Neural progenitor cell (in vitro differentiated cells): Measurements from ENCODE around the gene FAM174B. TPM values are rescaled to one million over a fixed set of nuclear protein-coding genes. Genes with fewer than 3 reads are reported as not detected.

Source experiments
- DNase-seq: peaks from one replicate; pipeline ENCODE4 v3.0.0-alpha.2; 2016; ENCODE audit warnings: low spot score
- H2AFZ ChIP-seq: fragments of 200-600 bp; sonication (generic); replicated peaks from 2 replicates; pipeline ENCODE4 v1.6.1; 2016; ENCODE audit warnings: antibody characterized with exemption
- H3F3A ChIP-seq: fragments of 200-600 bp; sonication (generic); 2 replicates; pipeline ENCODE4 v1.6.1; 2016; ENCODE audit warnings: antibody characterized with exemption, low read depth
- H3K27ac ChIP-seq: fragments of 200-600 bp; sonication (generic); 2 replicates; pipeline ENCODE4 v1.5.1; 2016; ENCODE audit warnings: mild to moderate bottlenecking
- H3K27me3 ChIP-seq: fragments of 200-600 bp; sonication (generic); 2 replicates; pipeline ENCODE4 v1.6.1; 2016; ENCODE audit warnings: mild to moderate bottlenecking, moderate library complexity
- H3K36me3 ChIP-seq: fragments of 200-600 bp; sonication (generic); 2 replicates; pipeline ENCODE4 v1.5.1; 2016
- H3K4me1 ChIP-seq: fragments of 200-600 bp; sonication (generic); 2 replicates; pipeline ENCODE4 v1.6.1; 2016; ENCODE audit warnings: mixed run types
- H3K4me2 ChIP-seq: fragments of 200-600 bp; sonication (generic); 2 replicates; pipeline ENCODE4 v1.6.1; 2016
- H3K4me3 ChIP-seq: fragments of 200-600 bp; sonication (generic); 2 replicates; pipeline ENCODE4 v1.5.1; 2016
- H3K79me2 ChIP-seq: fragments of 200-600 bp; sonication (generic); 2 replicates; pipeline ENCODE4 v1.6.1; 2016; ENCODE audit warnings: low read depth
- H3K9ac ChIP-seq: fragments of 200-600 bp; sonication (generic); 2 replicates; pipeline ENCODE4 v1.6.1; 2016
- H3K9me3 ChIP-seq: fragments of 200-600 bp; sonication (generic); 2 replicates; pipeline ENCODE4 v1.5.1; 2016; ENCODE audit warnings: low read depth
- H4K20me1 ChIP-seq: fragments of 200-600 bp; sonication (generic); 2 replicates; pipeline ENCODE4 v1.6.1; 2016; ENCODE audit warnings: low read depth
- H3K27ac Mint-ChIP-seq: 3 replicates; pipeline ENCODE4 v1.8.0; 2021; ENCODE audit warnings: mixed read lengths
- H3K27me3 Mint-ChIP-seq: 2 replicates; pipeline ENCODE4 v1.8.0; 2022; ENCODE audit warnings: low read depth, mild to moderate bottlenecking, inconsistent platforms, moderate library complexity, mixed read lengths; ENCODE audit not compliant: insufficient read depth
- H3K36me3 Mint-ChIP-seq: 3 replicates; pipeline ENCODE4 v1.8.0; 2021; ENCODE audit warnings: mixed read lengths
- H3K4me1 Mint-ChIP-seq: 3 replicates; pipeline ENCODE4 v1.8.0; 2021; ENCODE audit warnings: mixed read lengths
- H3K4me3 Mint-ChIP-seq: 3 replicates; pipeline ENCODE4 v1.8.0; 2021; ENCODE audit warnings: mild to moderate bottlenecking, moderate library complexity, mixed read lengths
- H3K9me3 Mint-ChIP-seq: 3 replicates; pipeline ENCODE4 v1.8.0; 2020; ENCODE audit warnings: mixed read lengths
- EZH2 ChIP-seq: fragments of 200-600 bp; sonication (generic); IDR thresholded peaks from 2 replicates; pipeline ENCODE4 v1.6.1; 2017; ENCODE audit warnings: antibody characterized with exemption, mild to moderate bottlenecking, moderate library complexity
- EZH2phosphoT487 ChIP-seq: fragments of 200-600 bp; sonication (generic); IDR thresholded peaks from 2 replicates; pipeline ENCODE4 v1.6.1; 2017; ENCODE audit warnings: antibody characterized with exemption
- total RNA-seq: library from RNA; depleted of rRNA; stranded (reverse); fragments of >200 nt; gene quantifications from 2 replicates; pipeline ENCODE4 v1.2.3, GENCODE V29; 2015; ENCODE audit warnings: low replicate concordance
- TF ChIP-seq, protein P1 (sequence below): fragments of 200-600 bp; sonication (generic); IDR thresholded peaks from 2 replicates; pipeline ENCODE4 v1.5.1; 2017; ENCODE audit warnings: antibody characterized with exemption, mild to moderate bottlenecking

Gene FAM174B
- total RNA-seq, 1 donor from 2014 or later: 8.6 TPM

- H3K27ac Mint-ChIP-seq: no peak overlapping the region
- H3K4me1 ChIP-seq: peaks cover 13% of the 10 kb centered on the region
- peaks cover 16% of the 10 kb centered on the region for H3F3A ChIP-seq
- H3K36me3 Mint-ChIP-seq: peaks cover 13% of the 10 kb centered on the region
- no peaks in the 10 kb centered on the region for H3K36me3 ChIP-seq
- H3K4me3 ChIP-seq: no peak overlapping the region
- H4K20me1 ChIP-seq: no peaks in the 10 kb centered on the region
- peaks cover 15% of the 10 kb centered on the region for H3K4me1 Mint-ChIP-seq
- H3K9me3 ChIP-seq: no peaks in the 10 kb centered on the region
- no peak overlapping the region for H3K4me2 ChIP-seq
- H3K79me2 ChIP-seq: peaks cover 25% of the 10 kb centered on the region
- DNase-seq: no peak
- TF ChIP-seq EZH2phosphoT487 (no peak), EZH2 (no peak)
- TF ChIP-seq, protein P1, sequence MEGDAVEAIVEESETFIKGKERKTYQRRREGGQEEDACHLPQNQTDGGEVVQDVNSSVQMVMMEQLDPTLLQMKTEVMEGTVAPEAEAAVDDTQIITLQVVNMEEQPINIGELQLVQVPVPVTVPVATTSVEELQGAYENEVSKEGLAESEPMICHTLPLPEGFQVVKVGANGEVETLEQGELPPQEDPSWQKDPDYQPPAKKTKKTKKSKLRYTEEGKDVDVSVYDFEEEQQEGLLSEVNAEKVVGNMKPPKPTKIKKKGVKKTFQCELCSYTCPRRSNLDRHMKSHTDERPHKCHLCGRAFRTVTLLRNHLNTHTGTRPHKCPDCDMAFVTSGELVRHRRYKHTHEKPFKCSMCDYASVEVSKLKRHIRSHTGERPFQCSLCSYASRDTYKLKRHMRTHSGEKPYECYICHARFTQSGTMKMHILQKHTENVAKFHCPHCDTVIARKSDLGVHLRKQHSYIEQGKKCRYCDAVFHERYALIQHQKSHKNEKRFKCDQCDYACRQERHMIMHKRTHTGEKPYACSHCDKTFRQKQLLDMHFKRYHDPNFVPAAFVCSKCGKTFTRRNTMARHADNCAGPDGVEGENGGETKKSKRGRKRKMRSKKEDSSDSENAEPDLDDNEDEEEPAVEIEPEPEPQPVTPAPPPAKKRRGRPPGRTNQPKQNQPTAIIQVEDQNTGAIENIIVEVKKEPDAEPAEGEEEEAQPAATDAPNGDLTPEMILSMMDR: no peak
- no peak overlapping the region for H3K27ac ChIP-seq
- no peaks in the 10 kb centered on the region for H3K27me3 ChIP-seq
- no peak overlapping the region for H3K4me3 Mint-ChIP-seq
- H2AFZ ChIP-seq: no peak overlapping the region
- H3K9ac ChIP-seq: no peak overlapping the region
- no peaks in the 10 kb centered on the region for H3K27me3 Mint-ChIP-seq
- peaks cover 10% of the 10 kb centered on the region for H3K9me3 Mint-ChIP-seq
Measured at GRCh38 chr15:92631721-92632120, 23.9 kb downstream of the FAM174B start.

GRCh38 chr15:92629975-92630626 is 25.5 kb downstream of the FAM174B start:
- Histone ChIP-seq H3K9ac (no peak overlapping the region), H3K4me2 (no peak overlapping the region), H3K36me3 (no peaks in the 10 kb centered on the region), H3K27me3 (no peaks in the 10 kb centered on the region), H3K27ac (no peak overlapping the region), H3K4me3 (no peak overlapping the region), H2AFZ (no peak overlapping the region), H3K9me3 (no peaks in the 10 kb centered on the region), H3F3A (peaks cover 16% of the 10 kb centered on the region), H4K20me1 (no peaks in the 10 kb centered on the region), H3K4me1 (peaks cover 19% of the 10 kb centered on the region), H3K79me2 (peaks cover 15% of the 10 kb centered on the region)
- Mint-ChIP-seq H3K9me3 (peaks cover 12% of the 10 kb centered on the region), H3K27me3 (no peaks in the 10 kb centered on the region), H3K27ac (no peak overlapping the region), H3K36me3 (peaks cover 16% of the 10 kb centered on the region), H3K4me3 (no peak overlapping the region), H3K4me1 (peaks cover 17% of the 10 kb centered on the region)
- DNase-seq: no peak
- TF ChIP-seq EZH2 (no peak), EZH2phosphoT487 (no peak)
- TF ChIP-seq, protein P1: no peak

DNA sequence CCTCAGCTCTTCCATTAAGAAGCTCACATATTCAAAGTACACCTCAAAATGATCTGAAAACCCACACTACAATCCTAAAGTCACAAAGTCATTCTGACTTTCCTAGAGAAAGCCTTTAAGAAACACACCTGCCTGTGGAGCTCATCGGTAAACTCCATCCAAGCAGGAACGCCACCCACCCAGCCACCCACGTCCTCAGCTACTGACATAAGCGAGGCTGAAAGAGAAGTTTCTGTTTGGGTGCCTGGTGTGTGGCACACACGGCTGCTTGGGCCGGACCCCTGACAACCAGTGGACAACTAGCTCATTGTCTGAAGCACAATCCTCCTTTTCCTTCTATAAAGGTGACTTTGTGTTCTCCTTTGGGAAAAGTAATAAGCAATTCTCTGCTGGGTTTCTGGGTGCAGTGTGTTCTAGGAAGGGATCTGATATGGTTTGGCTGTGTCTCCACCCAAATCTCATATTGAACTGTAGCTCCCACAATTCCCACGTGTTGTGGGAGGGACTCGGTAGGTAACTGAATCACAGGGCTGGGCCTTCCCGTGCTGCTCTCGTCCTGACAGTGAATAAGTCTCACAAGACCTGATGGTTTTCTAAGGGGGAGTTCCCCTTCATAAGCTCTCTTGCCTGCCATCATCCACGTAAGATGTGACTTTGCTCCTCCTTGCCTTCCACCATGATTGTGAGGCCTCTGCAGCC is 26.1 kb downstream of the FAM174B start:
- Histone ChIP-seq H3K9ac (no peak overlapping the region), H3K4me1 (peaks cover 19% of the 10 kb centered on the region), H2AFZ (no peak overlapping the region), H3K79me2 (peaks cover 13% of the 10 kb centered on the region), H4K20me1 (no peaks in the 10 kb centered on the region), H3K36me3 (no peaks in the 10 kb centered on the region), H3K4me3 (no peak overlapping the region), H3K9me3 (no peaks in the 10 kb centered on the region), H3F3A (peaks cover 11% of the 10 kb centered on the region), H3K27ac (no peak overlapping the region), H3K27me3 (no peaks in the 10 kb centered on the region), H3K4me2 (no peak overlapping the region)
- Mint-ChIP-seq H3K4me3 (no peak overlapping the region), H3K36me3 (peaks cover 16% of the 10 kb centered on the region), H3K9me3 (peaks cover 12% of the 10 kb centered on the region), H3K27ac (no peak overlapping the region), H3K27me3 (no peaks in the 10 kb centered on the region), H3K4me1 (peaks cover 17% of the 10 kb centered on the region)
- TF ChIP-seq, protein P1: no peak
- TF ChIP-seq EZH2phosphoT487 (no peak), EZH2 (no peak)
- no peak for DNase-seq
